GM12878 (cell line): ENCODE data around the gene PLCB4. TPM values are rescaled to one million over a fixed set of nuclear protein-coding genes. Genes with fewer than 3 reads are reported as not detected.

Experiments
- ATAC-seq: fragments of 200-7000 bp; cut with Tn5 transposase; 3 replicates; pipeline ENCODE4 v1.9.1; 2020; ENCODE audit warnings: mild to moderate bottlenecking, moderate library complexity
- BruUV-seq: library from RNA; stranded (reverse); fragments of 400-500 nt; replicated peaks from 2 replicates; lab custom pipeline; 2021; lab: Mats Ljungman, UMichigan
- CTCF ChIA-PET: fragments of 300-600 bp; sonication (Branson Sonifier 250); formaldehyde crosslinking; extraction: SDS; loops from one replicate; lab custom pipeline; 2021; ENCODE audit warnings: inconsistent platforms; lab: Yijun Ruan, JAX
- POLR2A ChIA-PET: fragments of 350-600 bp; formaldehyde crosslinking; extraction: SDS; loops from one replicate; lab custom pipeline; 2021; ENCODE audit warnings: inconsistent platforms; lab: Charles Lee
- RAD21 ChIA-PET: fragments of 300-600 bp; sonication (Branson Sonifier 250); formaldehyde crosslinking; loops from one replicate; lab custom pipeline; 2023; ENCODE audit warnings: antibody characterized with exemption; ENCODE audit not compliant: unreplicated experiment; lab: Charles Lee
- SMC1A ChIA-PET: fragments of 300-600 bp; sonication (Branson Sonifier 250); formaldehyde crosslinking; loops from one replicate; lab custom pipeline; 2023; ENCODE audit not compliant: unreplicated experiment, uncharacterized antibody; lab: Charles Lee
- DNase-seq: peaks from one replicate; pipeline ENCODE4 v3.0.0-alpha.2; 2011; ENCODE audit warnings: low read depth, low spot score
- FAIRE-seq: peaks from 3 replicates; lab custom pipeline; 2011; peaks lifted over from hg19 to GRCh38; lab: Jason Lieb, UNC
- H2AFZ ChIP-seq: 2 replicates; pipeline ENCODE4 v1.6.0; 2011; ENCODE audit warnings: low read depth, low read length, control low read depth; ENCODE audit not compliant: control insufficient read depth
- H3K27ac ChIP-seq: 2 replicates; pipeline ENCODE4 v1.5.1; 2011; ENCODE audit warnings: control low read depth; ENCODE audit not compliant: control insufficient read depth, insufficient read depth
- H3K27me3 ChIP-seq, 2 experiments: replicated peaks in 1 of 2; 2 replicates each; pipeline versions ENCODE4 v1.6.0 to v1.6.1; 2011; ENCODE audit warnings: low read length in 1 of 2; ENCODE audit not compliant: control insufficient read depth in 2 of 2, insufficient read depth in 2 of 2
- H3K36me3 ChIP-seq, 2 experiments: 2 replicates each; pipeline ENCODE4 v1.5.1; 2011; ENCODE audit warnings: low read length in 1 of 2; ENCODE audit not compliant: control insufficient read depth in 2 of 2, insufficient read depth in 2 of 2
- H3K4me1 ChIP-seq: 2 replicates; pipeline ENCODE4 v1.6.1; 2011; ENCODE audit warnings: mild to moderate bottlenecking, low read length, moderate library complexity, mixed read lengths; ENCODE audit not compliant: control insufficient read depth, insufficient read depth
- H3K4me2 ChIP-seq: 2 replicates; pipeline ENCODE4 v1.6.0; 2011; ENCODE audit warnings: control low read depth; ENCODE audit not compliant: control insufficient read depth, insufficient read depth
- H3K4me3 ChIP-seq: fragments of 200-600 bp; sonication (generic); 2 replicates; pipeline ENCODE4 v1.5.1; 2016
- H3K79me2 ChIP-seq: 2 replicates; pipeline ENCODE4 v1.6.0; 2011; ENCODE audit warnings: low read length; ENCODE audit not compliant: control insufficient read depth, insufficient read depth
- H3K9ac ChIP-seq: 2 replicates; pipeline ENCODE4 v1.8.0; 2011; ENCODE audit warnings: low read length, control low read depth, mixed read lengths; ENCODE audit not compliant: control insufficient read depth, insufficient read depth
- H3K9me3 ChIP-seq: replicated peaks from 3 replicates; pipeline ENCODE4 v1.5.1; 2011; ENCODE audit warnings: mild to moderate bottlenecking, low read length; ENCODE audit not compliant: control insufficient read depth, insufficient read depth
- H4K20me1 ChIP-seq: 2 replicates; pipeline ENCODE4 v1.6.0; 2011; ENCODE audit not compliant: control insufficient read depth, insufficient read depth
- CEBPZ ChIP-seq: fragments of 150-350 bp; IDR thresholded peaks from 2 replicates; pipeline ENCODE4 v1.6.1; 2016; ENCODE audit warnings: low read depth, low read length
- EED ChIP-seq: sonication (generic); IDR thresholded peaks from 2 replicates; pipeline ENCODE4 v1.6.1; 2016; ENCODE audit warnings: antibody characterized with exemption, low read depth
- EGR1 ChIP-seq, 2 experiments: IDR thresholded peaks; 1 replicate in 1 of 2; 2 replicates in 1 of 2; pipeline ENCODE4 v1.6.1; 2011 to 2012; ENCODE audit warnings: low read depth in 2 of 2, low read length in 2 of 2, borderline replicate concordance in 1 of 2, mild to moderate bottlenecking in 1 of 2, moderate library complexity in 1 of 2
- IKZF2 ChIP-seq, 2 experiments: fragments of 450-650 bp; IDR thresholded peaks; 2 replicates each; pipeline ENCODE4 v1.6.1; 2017; ENCODE audit warnings: mild to moderate bottlenecking in 2 of 2, moderate library complexity in 2 of 2
- LARP7 ChIP-seq: fragments of 450-650 bp; IDR thresholded peaks from 2 replicates; pipeline ENCODE4 v1.6.1; 2017; ENCODE audit warnings: mild to moderate bottlenecking
- MEF2A ChIP-seq: IDR thresholded peaks from 2 replicates; pipeline ENCODE4 v1.6.1; 2011; ENCODE audit warnings: low read depth, mild to moderate bottlenecking, low read length, moderate library complexity; ENCODE audit not compliant: insufficient read depth
- NFXL1 ChIP-seq: fragments of 450-650 bp; IDR thresholded peaks from 2 replicates; pipeline ENCODE4 v1.6.1; 2017; ENCODE audit warnings: antibody characterized with exemption, mild to moderate bottlenecking, borderline replicate concordance
- PAX5 ChIP-seq: IDR thresholded peaks from 2 replicates; pipeline ENCODE4 v1.6.1; 2011; ENCODE audit warnings: low read depth, low read length, borderline replicate concordance
- TBL1XR1 ChIP-seq: IDR thresholded peaks from 2 replicates; pipeline ENCODE4 v1.6.1; 2012; ENCODE audit warnings: low read depth, low read length, improper control_type of control experiment
- TCF12 ChIP-seq: IDR thresholded peaks from 2 replicates; pipeline ENCODE4 v1.6.1; 2011; ENCODE audit warnings: low read depth, mild to moderate bottlenecking, low read length
- in situ Hi-C: fragments of 300-500 bp; cut with MboI; formaldehyde crosslinking; loops from 9 replicates; pipeline ENCODE4 v1.14.3; 2018; ENCODE audit warnings: mixed read lengths
- intact Hi-C: fragments of 100-400 bp; cut with micrococcal nuclease; formaldehyde crosslinking; loops from one replicate; pipeline ENCODE4 v1.14.2; 2022; ENCODE audit not compliant: unreplicated experiment
- polyA plus RNA-seq, 11 experiments: library from polyadenylated mRNA; depleted of rRNA in 4 of 11; unstranded in 6 of 11; stranded (reverse) in 5 of 11; fragments of >200 nt; fragmentation: Nextera tagmentation in 4 of 11; fragmentation: Illumina TruSeq in 1 of 11; extraction: Ambion mirVana in 4 of 11; extraction: Trizol in 1 of 11; gene quantifications; 1 replicate in 1 of 11; 2 replicates in 10 of 11; pipeline versions ENCODE4 v1.2.1 to v1.2.3, GENCODE V29; 2011 to 2016; ENCODE audit warnings: inconsistent platforms in 2 of 11, missing spikeins in 2 of 11, low read depth in 1 of 11
- total RNA-seq, 4 experiments: library from RNA; depleted of rRNA in 3 of 4; stranded (reverse); fragments of >200 nt in 3 of 4; fragmentation: Illumina TruSeq in 1 of 4; extraction: Trizol in 1 of 4; gene quantifications; 2 replicates each; pipeline versions ENCODE4 v1.2.1 to v1.2.3, GENCODE V29; 2013 to 2021

Gene PLCB4
- total and polyA plus RNA-seq, 10 of the 15 experiments (the other 5 are each of a cell fraction or from before 2014, with no cell fraction given) = not detected

- H4K20me1 ChIP-seq = no peaks in the 10 kb centered on the region
- ChIA-PET RAD21 (no interaction called here), CTCF (no interaction called here), SMC1A (no interaction called here), POLR2A (no interaction called here)
- BruUV-seq = no TSS peak
- H3K4me2 ChIP-seq = no peak overlapping the region
- H3K27ac ChIP-seq = no peak overlapping the region
- TF ChIP-seq LARP7 (no peak), EGR1 (IDR thresholded peaks at IDR 0.05; ENCODE audit: borderline replicate concordance in 1 of 2, low read depth in 2 of 2, low read length in 2 of 2) (no peak), CEBPZ (no peak), PAX5 (no peak), TBL1XR1 (no peak), NFXL1 (no peak), MEF2A (no peak), TCF12 (no peak), IKZF2 (IDR thresholded peaks at IDR 0.05) (no peak), EED (no peak)
- H3K9ac ChIP-seq = no peak overlapping the region
- intact Hi-C loops = no loop called here
- no peaks in the 10 kb centered on the region for H3K9me3 ChIP-seq
- FAIRE-seq (no peak), DNase-seq (no peak), ATAC-seq (no peak)
- no peak overlapping the region for H2AFZ ChIP-seq
- H3K79me2 ChIP-seq = no peaks in the 10 kb centered on the region
- no peaks in the 10 kb centered on the region for H3K4me1 ChIP-seq
- in situ Hi-C loops = no loop called here
- no peaks in the 10 kb centered on the region for H3K36me3 ChIP-seq
- H3K4me3 ChIP-seq = no peak overlapping the region
- no peaks in the 10 kb centered on the region for H3K27me3 ChIP-seq
Observed at GRCh38 chr20:9141921-9142320, 73.0 kb downstream of the PLCB4 start.
